Stimulated activated CD8-positive, alpha-beta memory T cell treated with anti-CD3 and anti-CD28 coated beads, Interleukin-2, amount 100 ng/mL, for 48 hours (primary cell): ENCODE results near the gene PLCL1.

Experiments
- DNase-seq, 2 donors: peaks; one replicate each; pipeline ENCODE4 v3.0.0-alpha.2; 2020; ENCODE audit warnings: low read depth in 2 of 2

The PLCL1 gene

GRCh38 chr2:197926673-197927072, 122.3 kb downstream of the PLCL1 start:
- no peak for DNase-seq

- no peak for DNase-seq
Observed at GRCh38 chr2:197927994-197928393, 123.6 kb downstream of the PLCL1 start.

GRCh38 chr2:197929008-197929885, 124.9 kb downstream of the PLCL1 start:
- no peak for DNase-seq

- no peak for DNase-seq
Observed at GRCh38 chr2:197929886-197930227, 125.5 kb downstream of the PLCL1 start.

GRCh38 chr2:197930570-197931278, 126.3 kb downstream of the PLCL1 start:
- no peak for DNase-seq

- DNase-seq, result no peak
Observed at GRCh38 chr2:197931661-197932312, 127.4 kb downstream of the PLCL1 start.

GRCh38 chr2:197932374-197932773, 128.0 kb downstream of the PLCL1 start:
- no peak for DNase-seq

- no peak for DNase-seq
Observed at GRCh38 chr2:197934261-197934933, 130.0 kb downstream of the PLCL1 start.

- DNase-seq, result no peak
Observed at GRCh38 chr2:197934934-197935289, 130.5 kb downstream of the PLCL1 start.

- no peak for DNase-seq
Observed at GRCh38 chr2:197937814-197938213, 133.4 kb downstream of the PLCL1 start.

- DNase-seq, result no peak
Observed at GRCh38 chr2:197938555-197938954, 134.2 kb downstream of the PLCL1 start.

- DNase-seq, result no peak
Observed at GRCh38 chr2:197939787-197940186, 135.4 kb downstream of the PLCL1 start.

GRCh38 chr2:197940382-197940781, 136.0 kb downstream of the PLCL1 start:
- DNase-seq, result no peak

- no peak for DNase-seq
Observed at GRCh38 chr2:197941715-197942114, 137.3 kb downstream of the PLCL1 start.

GRCh38 chr2:197943731-197944130, 139.3 kb downstream of the PLCL1 start:
- DNase-seq, result no peak

- DNase-seq, result no peak
Observed at GRCh38 chr2:197944416-197945096, 140.2 kb downstream of the PLCL1 start.

- no peak for DNase-seq
Observed at GRCh38 chr2:197946562-197946961, 142.2 kb downstream of the PLCL1 start.

GRCh38 chr2:197947219-197947757, 142.9 kb downstream of the PLCL1 start:
- no peak for DNase-seq

GRCh38 chr2:197949224-197949623, 144.8 kb downstream of the PLCL1 start:
- no peak for DNase-seq

- DNase-seq, result no peak
Observed at GRCh38 chr2:197950006-197950405, 145.6 kb downstream of the PLCL1 start.

GRCh38 chr2:197950724-197951123, 146.3 kb downstream of the PLCL1 start:
- DNase-seq, result no peak
